ENCODE results near the gene MGLL.
"Not testable (repeated sequence)": the region's sequence is repeated elsewhere in the genome, so short reads cannot be mapped to it uniquely, and the experiment has no call there.

The MGLL gene

GRCh38 chr3:127685708-127686511 lies 136.4 kb downstream of the MGLL start:
- DNase-seq = no peak

- no peak for DNase-seq
Measured at GRCh38 chr3:127684871-127685707, 137.2 kb downstream of the MGLL start.

GRCh38 chr3:127682561-127682960 lies 139.8 kb downstream of the MGLL start:
- DNase-seq = peak in 1 of 4 experiments; percentile 40

GRCh38 chr3:127682175-127682554 lies 140.2 kb downstream of the MGLL start:
- not testable (repeated sequence) for DNase-seq

- no peak for DNase-seq
Measured at GRCh38 chr3:127680798-127681221, 141.5 kb downstream of the MGLL start.

- DNase-seq = no peak
Measured at GRCh38 chr3:127680146-127680661, 142.1 kb downstream of the MGLL start.

GRCh38 chr3:127679534-127680145 lies 142.7 kb downstream of the MGLL start:
- DNase-seq = no peak

- DNase-seq = peak in 2 of 4 experiments; percentile 51 to 55
Measured at GRCh38 chr3:127678611-127679533, 143.4 kb downstream of the MGLL start.

- DNase-seq = no peak
Measured at GRCh38 chr3:127678315-127678599, 144.1 kb downstream of the MGLL start.

GRCh38 chr3:127677541-127678314 lies 144.6 kb downstream of the MGLL start:
- no peak for DNase-seq

GRCh38 chr3:127676921-127677351 lies 145.4 kb downstream of the MGLL start:
- DNase-seq = no peak

- no peak for DNase-seq
Measured at GRCh38 chr3:127676456-127676855, 145.9 kb downstream of the MGLL start.

GRCh38 chr3:127675651-127676391 lies 146.5 kb downstream of the MGLL start:
- DNase-seq = no peak

GRCh38 chr3:127674790-127675189 lies 147.5 kb downstream of the MGLL start:
- DNase-seq = no peak

GRCh38 chr3:127674101-127674721 lies 148.1 kb downstream of the MGLL start:
- DNase-seq = no peak

- peak in 2 of 4 experiments; percentile 44 to 64 for DNase-seq
Measured at GRCh38 chr3:127673191-127674100, 148.9 kb downstream of the MGLL start.

- DNase-seq = peak; percentile 83 to 96 (median 90)
Measured at GRCh38 chr3:127672429-127673190, 149.7 kb downstream of the MGLL start, which contains the start of gene ABTB1. Gene ABTB1, plus strand, starts transcription at chr3:127672952. Its CDS starts 74 bp downstream, at chr3:127673026.
